Activated effector memory CD4-positive, alpha-beta T cell treated with Interleukin-2 at 50 U/mL for 16 hours (primary cell): ENCODE data around the gene ATP1A1.

Experiments used
- DNase-seq: peaks from one replicate; pipeline ENCODE4 v3.0.0-alpha.2; 2020

Gene ATP1A1

DNA sequence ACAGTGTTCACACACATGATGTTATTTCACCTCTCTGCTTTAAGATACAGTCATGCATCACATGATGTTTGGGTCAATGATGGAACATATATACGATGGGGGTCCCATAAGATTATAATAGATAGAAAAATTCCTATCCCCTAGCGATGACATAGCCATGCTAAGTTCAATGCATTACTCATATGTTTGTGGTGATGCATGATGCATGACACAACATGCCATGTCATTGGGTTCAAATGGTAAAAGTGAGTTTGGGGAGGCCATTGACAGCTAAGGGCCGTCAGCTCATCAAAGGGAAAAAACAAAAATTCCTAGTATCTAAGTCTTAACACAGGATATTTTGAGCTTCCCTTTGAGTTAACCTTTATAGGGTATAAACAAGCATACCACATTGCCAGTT, 73.6 kb downstream of the ATP1A1 start:
- no peak for DNase-seq

GRCh38 chr1:116448785-116449385, 75.8 kb downstream of the ATP1A1 start:
- no peak for DNase-seq

DNA sequence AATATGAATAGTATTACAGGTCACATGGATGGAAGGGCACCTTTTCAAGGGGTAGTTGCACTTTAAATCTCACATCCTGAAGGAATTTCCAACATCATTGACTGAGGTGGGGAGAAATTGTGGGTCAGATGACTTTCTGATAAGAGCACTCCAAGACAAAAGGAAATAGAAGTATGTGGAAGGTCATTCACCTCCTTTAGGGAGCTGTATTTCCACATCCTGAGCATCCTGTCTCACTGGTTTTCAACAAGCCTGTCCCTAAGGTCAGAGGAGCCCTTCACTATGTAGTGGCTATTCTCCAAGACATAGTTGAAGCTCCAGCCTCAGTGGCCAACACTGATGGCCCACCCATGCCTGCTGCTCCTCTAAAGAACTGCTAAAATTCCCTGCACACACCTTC, 76.5 kb downstream of the ATP1A1 start:
- DNase-seq = no peak

DNA sequence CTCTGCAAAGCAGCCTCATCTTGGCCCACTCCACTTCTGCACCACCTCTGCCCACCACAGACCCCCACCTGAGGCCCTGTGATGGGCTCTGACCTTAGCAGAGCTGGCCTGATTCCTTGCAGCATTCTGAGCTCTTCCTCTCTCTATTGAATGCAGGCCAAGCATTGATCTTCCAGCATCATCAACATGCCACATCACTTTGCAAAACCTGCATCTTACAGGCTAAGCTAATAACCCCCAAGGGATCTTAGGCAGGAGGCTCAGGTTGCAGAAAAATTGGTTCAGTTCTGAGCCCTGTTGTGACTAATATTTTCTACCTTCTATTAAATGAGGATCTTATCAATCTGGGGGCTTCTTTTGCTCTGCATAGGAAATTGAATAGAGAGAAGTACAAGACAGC, 78.7 kb downstream of the ATP1A1 start:
- no peak for DNase-seq

DNA sequence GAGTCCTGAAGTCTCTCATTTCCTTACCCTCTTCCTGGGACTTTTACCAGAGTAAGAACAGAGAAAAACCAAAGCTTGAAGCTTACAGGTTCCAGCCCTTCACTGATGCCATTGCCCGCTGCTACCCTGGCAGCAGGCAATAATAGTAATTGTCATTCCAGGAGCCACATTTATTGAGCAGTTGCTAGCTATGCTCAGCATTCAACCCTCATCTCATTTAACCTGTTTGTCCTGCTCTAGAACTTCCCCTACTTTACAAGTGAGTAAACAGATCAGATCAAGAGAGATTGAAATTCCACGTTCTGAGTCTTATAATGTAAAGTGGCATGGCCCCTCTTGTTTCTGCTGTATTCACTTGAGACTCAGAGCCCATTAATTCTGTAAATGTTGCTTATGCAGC, 80.4 kb downstream of the ATP1A1 start:
- DNase-seq = no peak

- no peak for DNase-seq
Observed at GRCh38 chr1:116453906-116454305, 80.9 kb downstream of the ATP1A1 start.
